IPS-18c (cell line): ENCODE data around the gene ZBTB32.

ENCODE experiments used
- H3K4me3 ChIP-seq: 2 replicates; pipeline ENCODE4 v1.7.0; 2013; ENCODE audit warnings: low read depth, mild to moderate bottlenecking, low read length, moderate library complexity; ENCODE audit not compliant: insufficient read depth
- H3K9me3 ChIP-seq: one replicate; pipeline ENCODE4 v1.6.1; 2013; ENCODE audit warnings: mild to moderate bottlenecking, low read length, moderate library complexity; ENCODE audit not compliant: control insufficient read depth, insufficient read depth

Gene ZBTB32

GRCh38 chr19:35727956-35728706 is 23.8 kb downstream of the ZBTB32 start:
- Histone ChIP-seq H3K4me3 (no peak overlapping the region), H3K9me3 (no peaks in the 10 kb centered on the region)

- Histone ChIP-seq H3K4me3 (no peak overlapping the region), H3K9me3 (no peaks in the 10 kb centered on the region)
These were observed 24.7 kb downstream of the ZBTB32 start for GRCh38 chr19:35729021-35729420.

DNA sequence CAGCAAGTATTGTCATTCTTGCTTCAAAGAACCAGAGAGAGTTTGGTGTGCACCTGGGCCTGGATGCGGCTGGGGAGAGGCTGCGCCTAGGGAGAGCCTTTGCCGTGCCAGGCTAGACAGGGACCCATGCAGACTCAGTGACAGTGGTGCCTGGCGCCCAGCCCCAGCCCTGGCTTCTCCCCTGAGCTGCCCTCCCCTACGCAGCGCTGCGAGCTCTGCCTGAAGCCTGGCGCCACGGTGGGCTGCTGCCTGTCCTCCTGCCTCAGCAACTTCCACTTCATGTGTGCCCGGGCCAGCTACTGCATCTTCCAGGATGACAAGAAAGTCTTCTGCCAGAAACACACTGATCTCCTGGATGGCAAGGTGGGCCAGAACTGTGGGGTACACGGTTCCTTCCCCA is 25.4 kb downstream of the ZBTB32 start:
- Histone ChIP-seq H3K9me3 (no peaks in the 10 kb centered on the region), H3K4me3 (no peak overlapping the region)

GRCh38 chr19:35730326-35730725 is 26.0 kb downstream of the ZBTB32 start:
- Histone ChIP-seq H3K4me3 (no peak overlapping the region), H3K9me3 (no peaks in the 10 kb centered on the region)

DNA sequence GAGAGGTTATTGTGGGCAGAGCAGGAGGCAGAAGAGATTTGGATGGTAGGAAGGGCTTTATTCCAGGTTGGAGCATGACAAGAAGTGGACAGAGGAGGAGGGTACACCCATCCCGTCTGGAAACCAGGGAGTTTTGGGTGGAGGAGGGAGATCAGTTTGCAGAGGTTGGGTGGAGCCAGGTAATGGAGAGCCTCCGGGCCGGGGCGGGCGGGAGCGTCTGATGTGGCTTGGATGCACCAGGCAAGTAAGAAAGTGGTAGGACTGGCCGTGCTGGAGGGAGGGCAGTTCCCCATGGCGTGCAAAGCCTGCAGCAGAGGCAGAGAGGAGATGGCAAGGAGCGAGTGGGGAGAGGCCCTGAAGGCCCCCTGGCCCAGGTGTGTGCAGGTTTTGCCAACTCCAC is 27.0 kb downstream of the ZBTB32 start:
- Histone ChIP-seq H3K4me3 (no peak overlapping the region), H3K9me3 (no peaks in the 10 kb centered on the region)

GRCh38 chr19:35731779-35732405 is 27.5 kb downstream of the ZBTB32 start:
- Histone ChIP-seq H3K4me3 (no peak overlapping the region), H3K9me3 (no peaks in the 10 kb centered on the region)

DNA sequence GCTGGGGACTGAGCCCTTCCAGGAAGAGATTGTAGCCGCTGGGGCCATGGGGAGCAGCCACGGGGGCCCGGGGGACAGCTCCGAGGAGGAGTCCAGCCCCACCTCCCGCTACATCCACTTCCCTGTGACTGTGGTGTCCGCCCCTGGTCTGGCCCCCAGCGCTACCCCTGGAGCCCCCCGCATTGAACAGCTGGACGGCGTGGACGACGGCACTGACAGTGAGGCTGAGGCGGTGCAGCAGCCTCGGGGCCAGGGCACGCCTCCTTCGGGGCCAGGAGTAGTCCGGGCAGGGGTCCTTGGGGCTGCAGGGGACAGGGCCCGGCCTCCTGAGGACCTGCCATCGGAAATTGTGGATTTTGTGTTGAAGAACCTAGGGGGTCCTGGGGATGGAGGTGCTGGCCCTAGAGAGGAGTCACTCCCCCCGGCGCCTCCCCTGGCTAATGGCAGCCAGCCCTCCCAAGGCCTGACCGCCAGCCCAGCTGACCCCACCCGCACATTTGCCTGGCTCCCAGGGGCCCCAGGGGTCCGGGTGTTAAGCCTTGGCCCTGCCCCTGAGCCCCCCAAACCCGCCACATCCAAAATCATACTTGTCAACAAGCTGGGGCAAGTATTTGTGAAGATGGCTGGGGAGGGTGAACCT is 28.3 kb downstream of the ZBTB32 start:
- Histone ChIP-seq H3K9me3 (no peaks in the 10 kb centered on the region), H3K4me3 (no peak overlapping the region)

DNA sequence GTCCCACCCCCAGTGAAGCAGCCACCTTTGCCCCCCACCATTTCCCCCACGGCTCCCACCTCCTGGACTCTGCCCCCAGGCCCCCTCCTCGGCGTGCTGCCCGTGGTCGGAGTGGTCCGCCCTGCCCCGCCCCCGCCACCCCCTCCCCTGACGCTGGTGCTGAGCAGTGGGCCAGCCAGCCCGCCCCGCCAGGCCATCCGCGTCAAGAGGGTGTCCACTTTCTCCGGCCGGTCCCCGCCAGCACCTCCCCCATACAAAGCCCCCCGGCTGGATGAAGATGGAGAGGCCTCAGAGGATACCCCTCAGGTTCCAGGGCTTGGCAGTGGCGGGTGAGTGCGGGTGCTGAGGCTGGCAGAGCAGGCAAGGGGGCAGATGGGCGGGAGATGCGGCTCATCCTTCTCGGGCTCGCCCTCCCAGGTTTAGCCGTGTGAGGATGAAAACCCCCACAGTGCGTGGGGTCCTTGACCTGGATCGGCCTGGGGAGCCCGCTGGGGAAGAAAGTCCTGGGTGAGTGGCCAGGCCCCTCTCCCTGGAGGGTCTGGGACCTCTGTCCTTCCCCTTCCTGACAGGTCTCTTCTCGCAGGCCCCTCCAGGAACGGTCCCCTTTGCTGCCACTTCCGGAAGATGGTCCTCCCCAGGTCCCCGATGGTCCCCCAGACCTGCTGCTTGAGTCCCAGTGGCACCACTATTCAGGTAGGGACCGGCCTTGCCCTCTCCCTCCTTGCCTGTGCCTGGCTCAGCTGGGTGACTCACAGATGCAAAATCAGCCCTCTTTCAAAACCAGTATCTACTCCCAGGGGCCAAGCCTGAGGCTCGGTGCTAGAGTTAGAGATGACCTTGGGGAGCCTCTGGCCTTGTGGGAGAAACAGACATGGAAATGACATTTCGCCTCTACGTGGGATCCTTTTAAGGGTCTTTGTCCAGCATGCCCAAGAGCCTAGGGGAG is 29.1 kb downstream of the ZBTB32 start:
- H3K9me3 ChIP-seq = no peaks in the 10 kb centered on the region
- no peak overlapping the region for H3K4me3 ChIP-seq

DNA sequence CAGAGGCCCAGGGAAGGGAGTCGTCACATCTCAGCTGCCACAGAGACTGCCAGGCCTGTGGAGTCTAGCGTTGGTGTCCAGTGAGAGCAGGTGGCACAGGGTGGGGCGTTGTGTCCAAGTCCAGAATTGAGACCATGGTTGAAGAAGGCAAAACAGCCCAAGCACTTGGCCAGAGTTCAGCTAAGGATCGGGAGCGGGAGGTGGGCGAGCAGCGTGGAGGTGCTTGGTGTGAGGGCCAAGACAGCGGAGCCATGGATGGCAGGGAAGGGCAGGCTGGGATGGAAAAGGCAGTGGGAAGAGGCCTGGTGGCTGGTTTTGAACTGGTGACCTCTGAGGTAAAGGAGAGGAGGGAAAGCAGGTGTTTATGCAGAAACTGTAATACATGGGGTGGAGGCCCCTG is 29.9 kb downstream of the ZBTB32 start:
- H3K4me3 ChIP-seq = no peak overlapping the region
- no peaks in the 10 kb centered on the region for H3K9me3 ChIP-seq

DNA sequence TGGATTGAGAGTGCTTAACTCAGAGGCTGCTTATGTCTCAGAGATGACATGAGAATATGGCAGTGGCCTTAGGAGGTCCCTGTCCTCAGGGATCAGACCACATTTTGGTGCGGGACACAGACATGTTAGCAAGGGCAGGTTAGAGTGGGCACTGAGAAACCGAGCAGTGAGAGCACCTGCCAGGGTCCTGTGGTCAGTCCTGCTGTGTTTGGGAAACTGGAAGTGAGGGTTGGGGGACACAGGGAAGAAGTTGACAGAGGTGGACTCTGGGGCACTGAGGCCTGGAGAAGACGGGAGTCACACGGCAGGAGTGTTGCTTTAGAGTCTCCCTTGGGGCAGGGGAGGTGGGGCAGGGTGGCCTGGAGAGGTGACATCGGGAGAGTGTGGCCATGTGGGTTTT is 30.5 kb downstream of the ZBTB32 start:
- Histone ChIP-seq H3K9me3 (no peaks in the 10 kb centered on the region), H3K4me3 (no peak overlapping the region)

DNA sequence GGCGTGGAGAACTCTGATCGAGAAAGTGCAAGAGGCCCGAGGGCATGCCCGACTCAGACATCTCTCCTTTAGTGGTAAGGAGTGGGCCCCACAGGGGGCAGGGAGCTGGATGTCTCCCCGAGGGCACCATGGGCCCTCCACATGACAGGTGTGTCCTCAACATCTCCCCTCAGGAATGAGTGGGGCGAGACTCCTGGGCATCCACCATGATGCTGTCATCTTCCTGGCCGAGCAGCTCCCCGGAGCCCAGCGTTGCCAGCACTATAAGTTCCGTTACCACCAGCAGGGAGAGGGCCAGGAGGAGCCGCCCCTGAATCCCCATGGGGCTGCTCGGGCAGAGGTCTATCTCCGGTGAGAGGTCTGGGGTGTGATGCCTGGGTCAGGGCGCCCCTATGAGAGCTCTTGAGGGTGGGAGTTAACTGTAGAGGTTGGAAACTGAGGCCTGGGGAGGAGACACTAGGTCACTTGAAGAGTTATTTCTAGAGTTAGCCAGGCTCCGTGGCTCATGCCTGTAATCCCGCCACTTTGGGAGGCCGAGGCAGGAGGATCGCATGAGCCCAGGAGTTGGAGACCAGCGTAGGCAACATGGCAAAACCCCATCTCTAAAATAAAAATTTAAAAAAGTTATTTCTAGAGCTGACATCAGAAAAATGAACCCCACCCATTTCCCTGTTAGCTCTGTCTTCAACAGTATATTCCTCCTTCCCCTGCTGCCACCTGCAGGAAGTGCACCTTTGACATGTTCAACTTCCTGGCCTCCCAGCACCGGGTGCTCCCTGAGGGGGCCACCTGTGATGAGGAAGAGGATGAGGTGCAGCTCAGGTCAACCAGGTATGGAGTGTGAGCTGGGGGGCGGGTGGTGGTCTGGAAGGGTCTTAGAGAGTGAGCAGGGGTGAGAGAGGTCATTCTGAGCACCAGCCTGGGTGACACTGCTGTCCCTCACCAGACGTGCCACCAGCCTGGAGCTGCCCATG is 32.8 kb downstream of the ZBTB32 start:
- Histone ChIP-seq H3K4me3 (no peak overlapping the region), H3K9me3 (no peaks in the 10 kb centered on the region)

DNA sequence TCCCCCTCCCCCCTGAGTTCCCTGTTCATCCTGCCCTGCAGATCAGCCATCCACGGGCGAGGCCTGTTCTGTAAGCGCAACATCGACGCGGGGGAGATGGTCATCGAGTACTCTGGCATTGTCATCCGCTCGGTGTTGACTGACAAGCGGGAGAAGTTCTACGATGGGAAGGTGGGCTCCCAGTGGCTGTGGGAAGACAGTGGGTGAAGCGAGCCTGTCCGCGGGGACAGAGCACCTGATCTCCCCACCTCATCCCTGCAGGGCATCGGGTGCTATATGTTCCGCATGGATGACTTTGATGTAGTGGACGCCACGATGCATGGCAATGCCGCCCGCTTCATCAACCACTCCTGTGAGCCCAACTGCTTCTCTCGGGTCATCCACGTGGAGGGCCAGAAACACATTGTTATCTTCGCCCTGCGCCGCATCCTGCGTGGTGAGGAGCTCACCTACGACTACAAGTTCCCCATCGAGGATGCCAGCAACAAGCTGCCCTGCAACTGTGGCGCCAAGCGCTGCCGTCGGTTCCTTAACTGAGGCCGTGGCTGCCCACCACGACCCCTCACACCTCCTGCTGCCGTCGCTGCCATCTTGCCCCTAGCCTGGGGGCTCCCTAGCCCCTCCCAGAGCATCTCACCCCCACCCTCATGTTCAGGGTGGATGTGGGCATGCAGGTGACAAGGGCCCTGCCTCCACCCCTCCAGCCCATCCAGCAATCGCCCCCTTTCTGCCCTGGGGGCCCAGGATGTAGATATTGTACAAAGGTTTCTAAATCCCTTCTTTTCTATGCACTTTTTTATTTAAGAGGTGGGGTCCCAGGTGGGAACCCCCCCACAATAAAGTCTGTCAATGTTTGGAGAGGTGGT is 33.9 kb downstream of the ZBTB32 start:
- Histone ChIP-seq H3K4me3 (no peak overlapping the region), H3K9me3 (no peaks in the 10 kb centered on the region)

- Histone ChIP-seq H3K4me3 (no peak overlapping the region), H3K9me3 (no peaks in the 10 kb centered on the region)
These were observed 34.5 kb downstream of the ZBTB32 start for GRCh38 chr19:35738887-35739229.

DNA sequence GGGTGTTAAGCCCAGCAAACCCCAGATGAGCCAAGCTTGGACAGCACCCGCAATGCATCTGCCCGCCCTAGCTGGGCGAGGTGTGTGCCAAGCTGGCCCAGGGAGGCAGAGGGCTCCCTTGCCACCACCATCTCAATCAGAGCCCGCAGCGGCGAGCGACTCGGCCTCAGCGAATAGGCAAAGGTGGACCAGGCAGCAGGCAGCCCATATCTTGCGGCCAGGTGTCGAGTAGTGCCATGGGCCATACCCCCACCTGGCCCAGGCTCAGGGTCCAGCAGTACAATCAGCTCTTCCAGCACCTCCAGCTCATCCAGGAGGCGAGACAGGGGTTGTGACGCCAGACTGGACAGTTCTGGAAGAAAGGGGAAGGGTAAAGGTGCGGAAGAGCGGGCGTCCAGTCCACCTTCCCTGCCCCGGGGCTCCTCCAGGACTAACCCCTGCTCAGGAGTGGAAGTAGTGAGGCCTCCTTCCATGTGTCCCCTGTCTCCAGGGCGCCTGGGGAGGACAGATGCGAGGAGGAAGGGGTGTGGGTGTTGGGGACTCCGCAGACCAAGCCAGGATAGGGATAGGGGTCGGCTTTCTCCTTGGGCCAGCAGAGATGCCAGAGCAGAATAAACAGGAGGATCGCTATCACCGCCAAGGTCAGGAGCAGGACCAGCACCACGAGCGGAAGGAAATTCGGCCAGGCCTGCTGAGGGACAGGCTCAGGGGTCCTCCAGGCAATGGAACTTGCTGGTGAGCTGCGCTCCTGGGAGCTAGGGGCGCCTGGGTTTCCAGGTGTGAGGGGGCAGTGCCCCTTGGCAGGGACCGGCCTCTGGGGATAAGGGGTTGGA is 35.1 kb downstream of the ZBTB32 start:
- H3K4me3 ChIP-seq = peak overlapping the region; percentile 72
- no peaks in the 10 kb centered on the region for H3K9me3 ChIP-seq

DNA sequence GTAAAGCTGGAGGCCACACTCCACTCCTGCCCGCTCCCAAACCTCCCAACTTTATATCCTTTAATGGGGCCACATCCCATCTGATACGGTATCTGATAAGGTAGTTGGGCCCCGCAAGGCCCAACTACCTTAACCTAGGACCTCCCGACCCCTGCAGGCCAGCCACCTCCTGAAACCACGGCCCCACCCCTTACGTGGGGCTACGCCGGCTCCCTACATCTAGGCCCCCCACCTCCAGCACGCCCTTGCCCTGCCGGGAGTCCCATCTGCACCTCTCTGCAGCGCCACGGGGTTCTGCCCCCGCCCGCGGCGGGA is 35.7 kb downstream of the ZBTB32 start:
- H3K9me3 ChIP-seq = no peaks in the 10 kb centered on the region
- peak overlapping the region; percentile 72 for H3K4me3 ChIP-seq
